Measurements from ENCODE around the gene HRC.
"Not testable (repeated sequence)": the region's sequence is repeated elsewhere in the genome, so short reads cannot be mapped to it uniquely, and the experiment has no call there.

HRC gene

GRCh38 chr19:49135686-49136085, 19.5 kb downstream of the HRC start:
- DNase-seq (ENCODE audit: low spot score): no peak

DNA sequence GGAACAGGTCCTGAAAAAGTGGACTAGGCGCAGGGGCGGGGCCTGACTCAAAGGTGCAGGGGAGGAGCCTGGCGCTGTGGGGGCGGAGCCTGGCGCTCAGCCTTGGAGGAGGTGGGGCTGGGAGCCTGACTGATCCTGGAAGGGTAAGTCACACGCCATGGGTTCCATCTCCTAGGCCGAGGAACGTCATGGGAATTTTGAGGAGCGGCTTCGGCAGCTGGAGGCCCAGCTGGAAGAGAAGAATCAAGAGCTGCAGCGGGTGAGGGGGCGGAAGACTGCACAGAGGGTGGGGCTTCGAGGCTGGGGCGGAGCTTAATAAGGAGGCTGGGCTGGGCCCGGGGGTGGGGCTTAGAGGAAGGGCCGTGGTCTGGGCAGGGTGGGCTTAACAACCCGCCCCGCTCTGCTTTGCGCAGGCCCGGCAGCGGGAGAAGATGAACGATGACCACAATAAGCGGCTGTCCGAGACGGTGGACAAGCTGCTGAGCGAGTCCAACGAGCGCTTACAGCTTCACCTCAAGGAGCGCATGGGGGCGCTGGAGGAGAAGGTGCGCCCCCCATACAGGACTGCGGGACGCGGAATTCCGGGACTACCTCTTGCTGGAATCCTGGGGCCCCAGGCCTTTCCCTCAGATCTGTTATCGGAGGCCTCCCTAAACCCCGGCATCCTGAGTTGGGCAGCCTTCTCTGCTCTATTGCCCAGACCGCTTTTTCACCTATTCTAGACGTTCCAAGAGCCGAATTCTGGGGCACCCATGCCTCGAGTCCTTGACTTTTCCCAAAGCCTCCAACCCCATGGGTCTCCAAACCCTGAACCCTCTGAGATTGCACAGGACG, 21.4 kb downstream of the HRC start:
- DNase-seq (ENCODE audit: low spot score): peak; percentile 17

- DNase-seq (ENCODE audit: low spot score): no peak
These were observed 22.1 kb downstream of the HRC start for GRCh38 chr19:49132974-49133609.

DNA sequence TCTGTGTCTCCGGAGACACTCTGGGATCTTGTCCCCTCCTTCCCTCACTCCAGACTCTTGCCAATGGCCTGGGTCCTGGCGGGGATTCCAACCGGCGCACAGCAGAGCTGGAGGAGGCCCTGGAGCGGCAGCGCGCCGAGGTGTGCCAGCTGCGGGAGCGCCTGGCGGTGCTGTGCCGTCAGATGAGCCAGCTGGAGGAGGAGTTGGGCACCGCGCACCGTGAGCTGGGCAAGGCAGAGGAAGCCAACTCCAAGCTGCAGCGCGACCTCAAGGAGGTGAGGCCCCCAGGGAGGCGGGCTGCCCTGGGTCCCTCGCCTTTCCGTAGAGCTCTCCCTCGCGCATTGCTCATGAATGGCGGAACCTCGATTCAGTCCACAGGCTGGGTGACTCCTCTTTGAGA, 24.9 kb downstream of the HRC start:
- no peak for DNase-seq (ENCODE audit: low spot score)

DNA sequence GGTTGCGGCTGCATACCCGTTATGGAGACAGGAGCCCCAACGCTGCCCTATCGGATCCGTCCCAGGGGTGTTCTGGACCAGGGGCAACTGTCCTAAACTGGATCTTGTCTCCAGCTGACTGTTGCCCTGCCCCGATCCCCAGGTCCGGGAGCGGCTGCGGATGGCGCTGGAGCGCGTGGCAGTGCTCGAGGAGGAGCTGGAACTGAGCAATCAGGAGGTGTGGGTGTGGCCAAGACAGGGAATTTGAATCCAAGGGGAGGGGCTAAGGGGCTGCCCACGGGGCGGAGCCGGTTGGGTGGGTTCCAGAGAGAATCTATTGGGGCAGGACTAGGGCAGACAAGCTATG, 26.0 kb downstream of the HRC start:
- no peak for DNase-seq (ENCODE audit: low spot score)

GRCh38 chr19:49128545-49129237, 26.5 kb downstream of the HRC start:
- no peak for DNase-seq (ENCODE audit: low spot score)

GRCh38 chr19:49127674-49128544, 27.3 kb downstream of the HRC start:
- DNase-seq (ENCODE audit: low spot score): peak; percentile 100

DNA sequence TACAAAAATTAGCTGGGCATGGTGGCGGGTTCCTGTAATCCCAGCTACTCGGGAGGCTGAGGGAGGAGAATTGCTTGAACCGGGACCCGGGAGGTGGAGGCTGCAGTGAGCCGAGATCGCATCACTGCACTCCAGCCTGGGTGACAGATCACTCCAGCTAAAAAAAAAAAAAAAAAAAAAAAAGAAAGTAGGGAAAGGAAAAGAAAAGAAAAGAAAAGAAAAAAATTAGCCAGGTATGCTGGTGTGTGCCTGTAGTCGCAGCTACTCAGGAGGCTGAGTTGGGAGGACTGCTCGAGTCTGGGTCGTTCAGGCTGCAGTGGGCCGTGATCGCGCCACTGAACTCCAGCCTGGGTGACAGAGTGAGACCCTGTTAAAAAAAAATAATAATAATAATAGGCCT, 28.0 kb downstream of the HRC start:
- not testable (repeated sequence) for DNase-seq (ENCODE audit: low spot score)

DNA sequence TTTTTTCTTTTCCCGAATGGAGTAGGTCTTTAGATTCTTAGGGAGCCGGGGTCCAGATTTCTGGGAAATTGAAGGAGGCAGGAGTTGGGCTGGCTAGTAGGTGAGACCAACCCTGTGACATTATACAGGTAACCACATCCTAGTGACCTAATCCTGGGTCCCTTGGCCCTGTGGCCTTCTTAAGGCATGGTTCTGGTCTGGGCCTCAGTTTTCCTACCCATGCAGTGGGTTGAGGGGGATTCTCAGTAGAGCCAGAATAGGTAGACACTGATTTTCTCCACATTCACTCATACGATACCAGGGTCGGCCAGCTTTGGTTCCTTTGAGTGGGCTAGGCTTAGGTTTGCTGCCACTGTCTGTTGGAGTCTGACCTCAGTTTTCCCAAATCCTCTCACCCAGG, 28.6 kb downstream of the HRC start:
- DNase-seq (ENCODE audit: low spot score): no peak

DNA sequence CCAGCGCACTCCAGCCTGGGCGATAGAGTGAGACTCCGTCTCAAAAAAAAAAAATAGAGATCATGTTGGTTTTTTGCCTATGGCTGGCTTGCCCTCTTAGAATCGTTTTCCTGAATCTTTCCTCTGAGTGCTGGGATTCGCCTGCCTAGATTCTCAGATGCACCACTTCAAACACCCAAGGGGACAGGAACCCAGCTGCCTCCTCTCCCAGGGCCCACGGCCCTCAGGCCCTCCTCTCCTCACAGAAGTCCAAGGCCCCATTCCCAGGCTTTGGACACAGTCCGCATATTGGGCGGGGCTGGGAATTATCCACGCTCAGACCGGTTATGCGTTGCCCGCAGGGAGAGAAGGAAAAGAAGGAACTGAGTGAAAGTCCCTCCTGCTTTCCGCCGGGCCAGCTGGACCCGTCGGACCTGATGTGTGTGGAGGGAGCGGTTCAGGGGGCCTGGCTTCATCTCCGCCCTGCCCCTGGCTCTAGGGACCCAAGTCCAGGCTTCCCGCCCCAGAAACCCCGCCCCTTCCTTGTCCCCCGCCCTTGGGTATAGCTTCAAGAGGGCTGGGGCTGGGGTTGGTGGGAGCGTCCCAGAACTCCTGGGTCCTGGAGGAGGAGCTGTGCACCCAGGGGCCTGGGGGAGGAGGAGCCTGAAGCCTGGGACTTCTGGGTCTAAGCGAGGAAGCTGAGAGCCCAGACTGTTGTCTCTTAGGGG, 30.0 kb downstream of the HRC start:
- DNase-seq (ENCODE audit: low spot score): no peak

DNA sequence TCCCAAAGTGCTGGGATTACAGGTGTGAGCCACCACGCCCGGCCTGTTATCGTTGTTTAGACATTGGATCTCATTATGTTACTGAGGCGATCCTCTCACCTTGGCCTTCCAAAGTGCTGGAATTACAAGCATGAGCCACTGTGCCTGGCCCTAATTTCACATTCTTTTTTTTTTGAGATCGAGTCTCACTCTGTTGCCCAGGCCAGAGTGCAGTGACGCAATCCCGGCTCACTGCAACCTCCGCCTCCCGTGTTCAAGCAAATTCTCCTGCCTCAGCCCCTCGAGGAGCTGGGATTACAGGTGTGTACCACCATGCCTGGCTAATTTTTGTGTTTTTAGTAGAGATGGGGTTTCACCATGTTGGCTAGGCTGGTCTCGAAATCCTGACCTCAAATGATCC, 31.9 kb downstream of the HRC start:
- not testable (repeated sequence) for DNase-seq (ENCODE audit: low spot score)

GRCh38 chr19:49121841-49122240, 33.4 kb downstream of the HRC start:
- DNase-seq (ENCODE audit: low spot score): not testable (repeated sequence)

DNA sequence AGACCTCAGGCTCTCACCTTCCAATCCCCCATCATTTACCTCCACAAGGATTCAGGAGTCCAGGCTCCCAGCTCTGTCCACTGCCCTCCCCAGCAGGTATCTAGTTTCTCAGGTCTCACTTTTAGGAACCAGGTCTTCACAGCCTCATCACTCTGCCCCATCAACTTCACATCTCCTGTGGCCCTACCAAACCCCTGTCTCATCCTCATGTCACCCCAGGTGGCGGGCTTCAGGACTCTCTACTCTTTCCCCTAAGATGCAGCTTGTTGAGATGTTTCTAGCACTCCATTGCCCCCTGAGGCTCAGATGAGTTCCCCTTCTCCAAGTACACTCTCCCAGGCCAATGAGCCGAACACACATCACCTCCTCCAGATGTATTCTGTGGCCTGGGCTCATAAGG, 34.3 kb downstream of the HRC start:
- DNase-seq (ENCODE audit: low spot score): no peak

GRCh38 chr19:49120325-49120683, 34.9 kb downstream of the HRC start:
- no peak for DNase-seq (ENCODE audit: low spot score)

DNA sequence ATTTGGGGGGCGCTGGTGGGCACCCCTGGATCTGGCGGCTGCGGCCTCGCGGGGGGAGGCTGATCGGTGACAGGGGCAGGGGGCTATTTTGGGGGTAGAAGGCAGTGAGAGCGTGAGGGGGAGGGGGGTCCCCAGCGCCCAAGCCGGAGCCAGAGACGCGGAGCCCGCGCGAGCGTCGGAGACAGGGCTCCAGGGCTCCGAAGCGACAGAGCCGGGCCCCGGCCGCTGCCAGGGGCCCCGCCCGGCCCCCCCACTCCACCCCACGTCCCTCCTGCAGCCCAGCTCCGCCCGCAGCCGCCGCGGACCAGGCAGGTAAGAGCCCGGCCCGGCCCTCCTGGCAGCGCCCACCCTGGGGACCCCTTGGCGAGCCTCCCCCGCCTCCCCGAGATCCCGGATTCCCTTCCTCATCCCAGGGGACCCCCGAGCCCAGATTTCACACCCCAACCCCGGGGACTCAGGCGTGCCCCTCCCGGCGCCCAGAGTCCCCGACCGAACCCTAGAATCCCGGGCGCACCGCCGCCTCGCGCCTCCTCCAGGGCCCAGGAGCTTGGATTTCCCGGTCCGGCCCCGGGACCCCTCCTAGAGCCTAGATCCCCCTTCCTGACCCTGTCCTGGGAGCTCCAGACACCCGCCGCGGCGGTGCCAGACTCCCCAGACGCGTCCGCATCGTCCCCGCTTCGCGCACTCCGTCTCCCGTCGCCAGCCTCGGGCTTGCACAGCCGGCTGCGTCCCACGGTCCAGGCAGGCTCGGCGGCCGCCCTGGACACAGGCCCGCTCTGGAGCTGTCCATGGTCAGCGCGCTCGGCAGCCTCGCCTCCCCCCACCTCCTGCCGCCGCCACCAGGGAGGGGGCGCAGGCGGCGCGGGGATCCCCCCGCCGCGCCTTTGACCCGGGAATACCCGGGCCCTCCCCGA, 35.5 kb downstream of the HRC start, which contains the start of gene PPFIA3:
Gene PPFIA3, plus strand, starts transcription at position 134 of the 914 bp plus-strand sequence. CDS start 8,330 bp downstream, outside the sequence.
- peak; percentile 73 for DNase-seq (ENCODE audit: low spot score)

DNA sequence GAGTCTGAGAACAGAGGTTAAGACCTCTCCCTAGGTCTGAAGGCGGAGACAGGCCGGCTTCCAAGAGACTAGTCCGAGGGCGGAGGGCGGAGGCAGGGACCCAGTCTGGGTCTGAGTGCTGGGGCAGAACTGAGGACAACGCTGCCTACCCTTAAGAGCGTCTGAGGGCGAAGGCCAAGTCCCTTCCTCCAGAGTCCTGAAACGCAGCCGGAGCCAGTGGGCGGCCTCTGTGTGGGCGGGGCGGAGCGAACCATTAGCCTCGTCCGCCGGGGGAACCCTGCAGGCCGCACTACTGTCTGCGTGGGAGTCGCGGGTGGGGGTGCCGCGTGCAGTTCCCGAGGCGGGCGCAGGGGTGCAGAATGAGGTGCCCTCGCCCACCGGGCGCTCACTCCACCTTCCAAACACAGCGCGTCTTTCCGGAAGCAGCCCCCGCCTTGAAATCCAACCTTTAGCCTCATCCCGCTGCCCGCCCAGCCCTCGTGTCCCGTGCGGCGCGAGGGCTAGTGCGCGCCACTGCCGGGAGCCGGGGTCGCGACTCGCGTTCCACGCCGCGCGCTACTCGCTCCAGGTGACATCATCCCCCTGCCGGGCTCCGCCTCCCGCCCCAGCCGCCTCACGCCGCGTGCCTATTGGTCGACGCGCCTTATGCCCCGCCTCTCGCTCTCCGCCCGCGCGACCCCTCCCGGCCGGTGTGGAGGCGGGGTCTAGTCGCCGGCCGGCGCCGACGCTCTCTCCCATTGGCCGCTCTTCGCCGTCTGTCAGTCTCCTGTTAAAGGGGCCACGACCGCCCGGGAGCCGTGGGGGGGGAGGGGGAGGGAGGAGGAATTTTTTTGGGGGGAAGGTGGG, 36.4 kb downstream of the HRC start, which contains the start of gene C19orf73:
Gene C19orf73, minus strand, starts transcription at position 579 of the 846 bp plus-strand sequence. Its CDS starts 121 bp downstream, at position 458.
- peak; percentile 99 for DNase-seq (ENCODE audit: low spot score)

DNA sequence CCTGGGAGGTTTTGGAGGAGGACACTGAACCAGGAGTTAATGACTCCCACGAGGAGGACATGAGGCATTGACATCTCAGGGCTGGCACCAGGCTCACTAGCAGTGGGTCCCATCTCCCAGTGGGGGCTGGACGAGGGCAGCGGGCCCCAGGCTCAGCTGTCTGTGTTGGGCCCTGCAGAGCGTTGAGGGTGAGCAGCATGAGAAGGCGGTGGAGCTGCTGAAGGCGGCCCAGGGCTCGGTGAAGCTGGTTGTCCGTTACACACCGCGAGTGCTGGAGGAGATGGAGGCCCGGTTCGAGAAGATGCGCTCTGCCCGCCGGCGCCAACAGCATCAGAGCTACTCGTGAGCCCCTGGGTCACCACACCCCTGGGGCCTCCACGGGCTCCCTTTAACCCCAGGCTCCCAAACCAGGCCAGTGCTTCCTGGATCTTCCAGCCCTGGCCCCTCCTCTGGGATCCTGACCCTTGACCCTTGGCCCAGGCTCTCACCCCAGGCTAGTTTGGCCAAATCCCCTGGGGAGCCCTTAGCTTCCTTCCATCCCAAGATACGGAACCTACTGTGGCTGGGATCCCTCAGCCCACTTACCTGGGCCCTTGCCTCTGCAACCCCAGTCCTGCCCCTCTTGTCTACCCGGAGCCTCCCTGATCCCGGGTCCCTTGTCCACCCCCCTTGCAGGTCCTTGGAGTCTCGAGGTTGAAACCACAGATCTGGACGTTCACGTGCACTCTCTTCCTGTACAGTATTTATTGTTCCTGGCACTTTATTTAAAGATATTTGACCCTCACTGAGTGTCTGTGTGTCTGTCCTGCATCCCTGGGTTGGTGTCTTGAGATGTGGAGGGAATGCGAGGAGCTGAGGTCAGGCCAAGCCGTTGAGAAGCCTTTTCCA, 37.3 kb downstream of the HRC start:
- DNase-seq (ENCODE audit: low spot score): no peak

GRCh38 chr19:49116544-49116943, 38.7 kb downstream of the HRC start:
- DNase-seq (ENCODE audit: low spot score): no peak

Data from AG08395 (cell line).